GM19438 (cell line): ENCODE data around the gene TLE3.
A peak's percentile ranks its signal among the peaks of the same experiment; 100 is the strongest.

ENCODE experiments used
- ATAC-seq: cut with Tn5 transposase; IDR thresholded peaks from one replicate; pipeline ENCODE4 v1.9.1; 2021; ENCODE audit warnings: low read depth; ENCODE audit not compliant: unreplicated experiment

The TLE3 gene

GRCh38 chr15:70035051-70035718 is 62.5 kb downstream of the TLE3 start:
- no peak for ATAC-seq

- no peak for ATAC-seq
These were observed 63.1 kb downstream of the TLE3 start for GRCh38 chr15:70034596-70034995.

GRCh38 chr15:70034141-70034540 is 63.6 kb downstream of the TLE3 start:
- no peak for ATAC-seq

GRCh38 chr15:70033529-70034140 is 64.1 kb downstream of the TLE3 start:
- no peak for ATAC-seq

- ATAC-seq, result no peak
These were observed 64.6 kb downstream of the TLE3 start for GRCh38 chr15:70033109-70033508.

GRCh38 chr15:70032509-70032908 is 65.2 kb downstream of the TLE3 start:
- no peak for ATAC-seq

- no peak for ATAC-seq
These were observed 66.0 kb downstream of the TLE3 start for GRCh38 chr15:70031713-70032112.

GRCh38 chr15:70031261-70031660 is 66.5 kb downstream of the TLE3 start:
- ATAC-seq, result no peak

- no peak for ATAC-seq
These were observed 66.9 kb downstream of the TLE3 start for GRCh38 chr15:70030851-70031250.

- ATAC-seq, result no peak
These were observed 68.4 kb downstream of the TLE3 start for GRCh38 chr15:70029297-70029701.

GRCh38 chr15:70027518-70027917 is 70.2 kb downstream of the TLE3 start:
- ATAC-seq, result no peak

GRCh38 chr15:70026991-70027390 is 70.7 kb downstream of the TLE3 start:
- ATAC-seq, result no peak

- no peak for ATAC-seq
These were observed 72.1 kb downstream of the TLE3 start for GRCh38 chr15:70025413-70026296.

- no peak for ATAC-seq
These were observed 73.2 kb downstream of the TLE3 start for GRCh38 chr15:70024521-70024920.

GRCh38 chr15:70023769-70024491 is 73.8 kb downstream of the TLE3 start:
- no peak for ATAC-seq

- peak; percentile 83 for ATAC-seq
These were observed 74.5 kb downstream of the TLE3 start for GRCh38 chr15:70023064-70023768.

- ATAC-seq, result no peak
These were observed 77.5 kb downstream of the TLE3 start for GRCh38 chr15:70020229-70020628.

- no peak for ATAC-seq
These were observed 78.8 kb downstream of the TLE3 start for GRCh38 chr15:70018646-70019600.

- ATAC-seq, result no peak
These were observed 79.9 kb downstream of the TLE3 start for GRCh38 chr15:70017801-70018200.
